ENCODE measurements around the gene SLPI.

DNA sequence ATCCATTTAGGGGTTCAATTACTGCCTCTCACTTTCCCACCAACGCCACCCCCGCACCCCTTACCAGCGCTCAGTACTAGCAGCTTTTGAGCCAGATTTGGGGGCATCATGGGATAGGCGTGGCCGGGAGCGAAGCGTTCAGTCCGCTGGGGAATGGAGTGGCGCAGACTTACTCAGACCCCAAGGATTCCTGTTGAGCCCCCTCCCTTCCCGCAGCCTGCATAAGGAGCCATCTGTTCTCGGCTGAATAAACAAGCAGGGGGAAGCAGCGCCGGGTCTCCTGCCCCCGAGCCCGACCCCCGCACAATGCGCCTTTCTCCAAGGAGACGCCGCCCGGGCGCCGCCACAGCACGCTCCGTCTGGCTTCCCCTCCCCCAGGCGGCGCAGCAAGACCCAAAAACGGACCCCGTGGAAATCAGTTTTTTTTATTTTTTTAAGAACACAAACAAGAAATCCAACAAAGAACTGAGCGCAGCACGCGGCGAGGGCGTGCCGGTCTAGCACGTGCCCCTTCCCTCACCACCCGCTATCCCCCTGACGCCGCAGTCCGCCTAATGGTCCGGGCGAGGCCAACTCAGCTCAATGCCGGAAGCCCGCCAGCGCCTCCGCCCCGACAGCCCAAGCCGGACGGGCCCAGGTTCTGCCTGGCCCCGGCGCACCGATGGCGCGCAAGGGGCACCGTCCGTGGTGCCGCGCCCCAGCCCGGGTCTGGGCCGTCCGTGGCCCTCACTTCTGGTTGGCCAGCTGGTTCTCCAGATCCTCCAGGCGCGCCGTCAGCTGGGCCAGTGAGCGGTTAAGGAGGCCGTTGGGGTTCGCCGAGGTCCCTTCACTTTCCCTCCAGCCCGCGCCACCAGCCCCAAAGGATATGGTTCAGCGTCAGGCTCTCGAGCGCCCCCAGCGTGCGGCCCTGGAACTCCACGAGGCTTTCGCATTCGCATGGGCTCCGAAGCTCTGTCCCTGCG is 39.0 kb upstream of the SLPI start:
- TF ChIP-seq, protein P1, sequence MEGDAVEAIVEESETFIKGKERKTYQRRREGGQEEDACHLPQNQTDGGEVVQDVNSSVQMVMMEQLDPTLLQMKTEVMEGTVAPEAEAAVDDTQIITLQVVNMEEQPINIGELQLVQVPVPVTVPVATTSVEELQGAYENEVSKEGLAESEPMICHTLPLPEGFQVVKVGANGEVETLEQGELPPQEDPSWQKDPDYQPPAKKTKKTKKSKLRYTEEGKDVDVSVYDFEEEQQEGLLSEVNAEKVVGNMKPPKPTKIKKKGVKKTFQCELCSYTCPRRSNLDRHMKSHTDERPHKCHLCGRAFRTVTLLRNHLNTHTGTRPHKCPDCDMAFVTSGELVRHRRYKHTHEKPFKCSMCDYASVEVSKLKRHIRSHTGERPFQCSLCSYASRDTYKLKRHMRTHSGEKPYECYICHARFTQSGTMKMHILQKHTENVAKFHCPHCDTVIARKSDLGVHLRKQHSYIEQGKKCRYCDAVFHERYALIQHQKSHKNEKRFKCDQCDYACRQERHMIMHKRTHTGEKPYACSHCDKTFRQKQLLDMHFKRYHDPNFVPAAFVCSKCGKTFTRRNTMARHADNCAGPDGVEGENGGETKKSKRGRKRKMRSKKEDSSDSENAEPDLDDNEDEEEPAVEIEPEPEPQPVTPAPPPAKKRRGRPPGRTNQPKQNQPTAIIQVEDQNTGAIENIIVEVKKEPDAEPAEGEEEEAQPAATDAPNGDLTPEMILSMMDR (IDR thresholded peaks at IDR 0.05; ENCODE audit: low read depth, low read length, poor library complexity, severe bottlenecking) = peak; percentile 88
- TF ChIP-seq EZH2phosphoT487 (IDR thresholded peaks at IDR 0.05; ENCODE audit: borderline replicate concordance, low read length) = no peak
